ENCODE results near the gene RAD18. TPM values are rescaled to one million over a fixed set of nuclear protein-coding genes. Genes with fewer than 3 reads are reported as not detected.

RAD18 gene
- total RNA-seq, 1 donor from 2014 or later: 6.0 TPM

DNA sequence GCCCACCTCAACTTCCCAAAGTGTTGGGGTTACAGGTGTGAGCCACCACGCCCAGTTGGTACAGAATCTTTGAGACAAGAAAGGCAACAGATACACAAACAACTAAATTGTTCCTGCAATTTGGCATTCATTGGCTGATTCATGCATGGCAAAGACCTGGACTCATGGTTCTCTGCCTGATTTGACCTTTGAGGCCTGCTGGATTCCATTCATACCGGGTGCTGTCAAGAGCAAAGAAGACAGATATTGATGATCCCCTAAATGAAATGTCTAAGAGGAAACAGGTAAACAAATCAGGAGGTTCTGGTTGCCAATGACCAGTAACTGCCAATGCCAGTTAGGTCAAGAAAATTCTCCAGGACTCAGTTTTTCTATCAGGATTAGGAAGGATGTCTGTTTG, 43.9 kb upstream of the RAD18 start:
- no peaks in the 10 kb centered on the region for H3K36me3 ChIP-seq (ENCODE audit: insufficient read depth, low read length)
- H3K9me3 ChIP-seq (ENCODE audit: insufficient read depth, low read depth, low read length): no peaks in the 10 kb centered on the region
- DNase-seq (ENCODE audit: low read depth) (no peak), FAIRE-seq (no peak)
- H3K4me3 Mint-ChIP-seq (ENCODE audit: unreplicated experiment): no peak overlapping the region
- no peaks in the 10 kb centered on the region for H3K9me3 Mint-ChIP-seq (ENCODE audit: unreplicated experiment)
- no peaks in the 10 kb centered on the region for H4K20me1 ChIP-seq (ENCODE audit: insufficient read depth, low read length)
- H3K79me2 ChIP-seq (ENCODE audit: insufficient read depth, low read length): no peaks in the 10 kb centered on the region
- H3K4me3 ChIP-seq (ENCODE audit: insufficient read depth, low read depth, low read length): no peak overlapping the region
- no peak for TF ChIP-seq EZH2 (IDR thresholded peaks at IDR 0.05; ENCODE audit: insufficient read depth, low read length)
- TF ChIP-seq, protein P1, sequence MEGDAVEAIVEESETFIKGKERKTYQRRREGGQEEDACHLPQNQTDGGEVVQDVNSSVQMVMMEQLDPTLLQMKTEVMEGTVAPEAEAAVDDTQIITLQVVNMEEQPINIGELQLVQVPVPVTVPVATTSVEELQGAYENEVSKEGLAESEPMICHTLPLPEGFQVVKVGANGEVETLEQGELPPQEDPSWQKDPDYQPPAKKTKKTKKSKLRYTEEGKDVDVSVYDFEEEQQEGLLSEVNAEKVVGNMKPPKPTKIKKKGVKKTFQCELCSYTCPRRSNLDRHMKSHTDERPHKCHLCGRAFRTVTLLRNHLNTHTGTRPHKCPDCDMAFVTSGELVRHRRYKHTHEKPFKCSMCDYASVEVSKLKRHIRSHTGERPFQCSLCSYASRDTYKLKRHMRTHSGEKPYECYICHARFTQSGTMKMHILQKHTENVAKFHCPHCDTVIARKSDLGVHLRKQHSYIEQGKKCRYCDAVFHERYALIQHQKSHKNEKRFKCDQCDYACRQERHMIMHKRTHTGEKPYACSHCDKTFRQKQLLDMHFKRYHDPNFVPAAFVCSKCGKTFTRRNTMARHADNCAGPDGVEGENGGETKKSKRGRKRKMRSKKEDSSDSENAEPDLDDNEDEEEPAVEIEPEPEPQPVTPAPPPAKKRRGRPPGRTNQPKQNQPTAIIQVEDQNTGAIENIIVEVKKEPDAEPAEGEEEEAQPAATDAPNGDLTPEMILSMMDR (IDR thresholded peaks at IDR 0.05; ENCODE audit: insufficient read depth, low read depth, low read length): no peak
- H3K27me3 ChIP-seq (ENCODE audit: insufficient read depth, low read length): no peaks in the 10 kb centered on the region
- H3K27me3 Mint-ChIP-seq (ENCODE audit: low read depth, unreplicated experiment): peaks cover 3% of the 10 kb centered on the region
- H3K27ac ChIP-seq (ENCODE audit: low read depth, low read length): no peak overlapping the region
- no peak overlapping the region for H3K9ac ChIP-seq (ENCODE audit: low read length)
- no peak overlapping the region for H2AFZ ChIP-seq (ENCODE audit: low read depth, low read length)
- peaks cover 13% of the 10 kb centered on the region for H3K4me1 Mint-ChIP-seq (ENCODE audit: low read depth, unreplicated experiment)
- no peak overlapping the region for H3K4me2 ChIP-seq (ENCODE audit: low read length)
- H3K36me3 Mint-ChIP-seq (ENCODE audit: low read depth, unreplicated experiment): peaks cover 7% of the 10 kb centered on the region
- H3K4me1 ChIP-seq (ENCODE audit: insufficient read depth, low read length): no peaks in the 10 kb centered on the region
- H3K27ac Mint-ChIP-seq (ENCODE audit: unreplicated experiment): no peak overlapping the region

DNA sequence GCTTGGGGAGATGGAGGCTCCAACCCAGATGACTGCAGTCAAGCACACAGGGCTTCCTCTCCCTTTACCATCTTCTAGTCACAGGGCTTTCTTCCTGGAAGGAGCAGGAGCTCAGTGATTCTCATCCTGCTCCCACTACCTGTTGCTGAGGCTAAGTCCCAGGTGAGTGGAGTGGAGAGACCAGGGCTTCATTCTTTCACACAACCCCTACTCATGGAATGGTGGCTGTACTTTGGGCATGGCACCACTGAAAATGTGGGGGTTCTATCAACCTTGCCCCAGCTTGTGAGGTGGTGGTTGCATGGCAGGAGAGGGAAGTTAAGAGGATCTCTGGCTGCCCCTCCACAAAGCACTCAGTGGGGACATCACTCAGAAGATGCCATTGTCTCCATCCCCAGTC, 36.8 kb upstream of the RAD18 start:
- Mint-ChIP-seq H3K27ac (ENCODE audit: unreplicated experiment) (no peak overlapping the region), H3K9me3 (ENCODE audit: unreplicated experiment) (no peaks in the 10 kb centered on the region), H3K27me3 (ENCODE audit: low read depth, unreplicated experiment) (peaks cover 5% of the 10 kb centered on the region), H3K36me3 (ENCODE audit: low read depth, unreplicated experiment) (no peaks in the 10 kb centered on the region), H3K4me1 (ENCODE audit: low read depth, unreplicated experiment) (no peaks in the 10 kb centered on the region), H3K4me3 (ENCODE audit: unreplicated experiment) (no peak overlapping the region)
- FAIRE-seq: no peak
- no peak overlapping the region for H3K4me3 ChIP-seq (ENCODE audit: insufficient read depth, low read depth, low read length)
- no peak for DNase-seq (ENCODE audit: low read depth)
- H3K79me2 ChIP-seq (ENCODE audit: insufficient read depth, low read length): no peaks in the 10 kb centered on the region
- peaks cover 3% of the 10 kb centered on the region for H3K27me3 ChIP-seq (ENCODE audit: insufficient read depth, low read length)
- no peaks in the 10 kb centered on the region for H3K36me3 ChIP-seq (ENCODE audit: insufficient read depth, low read length)
- H3K4me2 ChIP-seq (ENCODE audit: low read length): no peak overlapping the region
- TF ChIP-seq EZH2 (IDR thresholded peaks at IDR 0.05; ENCODE audit: insufficient read depth, low read length): no peak
- TF ChIP-seq, protein P1 (IDR thresholded peaks at IDR 0.05; ENCODE audit: insufficient read depth, low read depth, low read length): no peak
- H3K27ac ChIP-seq (ENCODE audit: low read depth, low read length): no peak overlapping the region
- H3K9ac ChIP-seq (ENCODE audit: low read length): no peak overlapping the region
- no peaks in the 10 kb centered on the region for H3K9me3 ChIP-seq (ENCODE audit: insufficient read depth, low read depth, low read length)
- no peaks in the 10 kb centered on the region for H4K20me1 ChIP-seq (ENCODE audit: insufficient read depth, low read length)
- no peaks in the 10 kb centered on the region for H3K4me1 ChIP-seq (ENCODE audit: insufficient read depth, low read length)
- no peak overlapping the region for H2AFZ ChIP-seq (ENCODE audit: low read depth, low read length)

DNA sequence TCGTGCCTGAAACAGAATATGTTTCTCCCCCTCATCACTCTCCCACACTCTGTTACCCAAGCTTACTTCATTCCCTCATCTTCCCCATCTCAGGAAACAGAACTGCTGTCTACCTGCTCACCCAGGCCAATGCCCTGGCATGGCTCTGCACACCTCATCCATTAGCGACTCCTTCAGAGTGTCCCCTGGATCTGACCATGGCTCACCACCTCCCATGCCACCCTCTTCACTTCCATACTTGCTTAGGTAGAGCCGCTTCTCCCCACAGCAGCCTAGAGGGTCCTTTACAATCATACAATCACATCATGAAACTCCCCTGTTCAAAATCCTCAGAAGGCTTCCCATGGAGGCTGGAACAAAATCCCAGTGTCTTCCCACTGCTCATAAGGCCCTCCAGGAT, 33.9 kb upstream of the RAD18 start:
- H3K36me3 Mint-ChIP-seq (ENCODE audit: low read depth, unreplicated experiment): peaks cover 2% of the 10 kb centered on the region
- no peak for TF ChIP-seq EZH2 (IDR thresholded peaks at IDR 0.05; ENCODE audit: insufficient read depth, low read length)
- TF ChIP-seq, protein P1 (IDR thresholded peaks at IDR 0.05; ENCODE audit: insufficient read depth, low read depth, low read length): no peak
- H3K4me1 Mint-ChIP-seq (ENCODE audit: low read depth, unreplicated experiment): no peaks in the 10 kb centered on the region
- Histone ChIP-seq H3K79me2 (ENCODE audit: insufficient read depth, low read length) (no peaks in the 10 kb centered on the region), H2AFZ (ENCODE audit: low read depth, low read length) (no peak overlapping the region), H3K36me3 (ENCODE audit: insufficient read depth, low read length) (no peaks in the 10 kb centered on the region), H3K4me3 (ENCODE audit: insufficient read depth, low read depth, low read length) (no peak overlapping the region), H3K9me3 (ENCODE audit: insufficient read depth, low read depth, low read length) (no peaks in the 10 kb centered on the region), H4K20me1 (ENCODE audit: insufficient read depth, low read length) (no peaks in the 10 kb centered on the region), H3K4me2 (ENCODE audit: low read length) (no peak overlapping the region), H3K9ac (ENCODE audit: low read length) (no peak overlapping the region), H3K27ac (ENCODE audit: low read depth, low read length) (no peak overlapping the region), H3K27me3 (ENCODE audit: insufficient read depth, low read length) (peaks cover 3% of the 10 kb centered on the region), H3K4me1 (ENCODE audit: insufficient read depth, low read length) (no peaks in the 10 kb centered on the region)
- no peaks in the 10 kb centered on the region for H3K9me3 Mint-ChIP-seq (ENCODE audit: unreplicated experiment)
- H3K4me3 Mint-ChIP-seq (ENCODE audit: unreplicated experiment): no peak overlapping the region
- DNase-seq (ENCODE audit: low read depth): no peak
- no peak for FAIRE-seq
- peaks cover 5% of the 10 kb centered on the region for H3K27me3 Mint-ChIP-seq (ENCODE audit: low read depth, unreplicated experiment)
- no peak overlapping the region for H3K27ac Mint-ChIP-seq (ENCODE audit: unreplicated experiment)

Measured in astrocyte (in vitro differentiated cells and primary cell).